Ovary (tissue), 3 donors: ENCODE measurements around the gene IFI6.
"Not testable (repeated sequence)": the region's sequence is repeated elsewhere in the genome, so short reads cannot be mapped to it uniquely, and the experiment has no call there.

Experiments used
- CTCF ChIP-seq, 3 donors: fragments of 450-650 bp in 2 of 3; fragments of 200-600 bp in 1 of 3; IDR thresholded peaks; one replicate each; pipeline versions ENCODE4 v1.5.1 to v1.8.0; 2016 to 2022; ENCODE audit warnings: antibody characterized with exemption in 3 of 3, mild to moderate bottlenecking in 1 of 3
- POLR2A ChIP-seq: fragments of 450-650 bp; IDR thresholded peaks from one replicate; pipeline ENCODE4 v1.6.1; 2017; ENCODE audit warnings: antibody characterized with exemption, mild to moderate bottlenecking, moderate library complexity
- donor health status: DM: no; HTN: no; CAD: no.

GRCh38 chr1:27696835-27697234, 24.8 kb upstream of the IFI6 start:
- TF ChIP-seq CTCF (IDR thresholded peaks at IDR 0.05); POLR2A: not testable (repeated sequence)
